Rectal smooth muscle tissue (tissue), 1 donor: ENCODE data around the gene ANGPT4.

Experiments used
- H3K27ac ChIP-seq: one replicate; pipeline ENCODE4 v1.7.0; 2013; ENCODE audit warnings: low read depth, low read length, inconsistent platforms
- H3K27me3 ChIP-seq: one replicate; pipeline ENCODE4 v1.7.0; 2013; ENCODE audit warnings: low read length; ENCODE audit not compliant: control insufficient read depth, insufficient read depth
- H3K36me3 ChIP-seq: one replicate; pipeline ENCODE4 v1.7.0; 2013; ENCODE audit warnings: low read length; ENCODE audit not compliant: control insufficient read depth, insufficient read depth
- H3K4me1 ChIP-seq: one replicate; pipeline ENCODE4 v1.7.0; 2013; ENCODE audit warnings: low read length; ENCODE audit not compliant: control insufficient read depth, insufficient read depth
- H3K4me3 ChIP-seq: one replicate; pipeline ENCODE4 v1.7.0; 2013; ENCODE audit warnings: low read length
- H3K9ac ChIP-seq: one replicate; pipeline ENCODE4 v1.7.0; 2013; ENCODE audit warnings: low read length

ANGPT4 gene, protein sequence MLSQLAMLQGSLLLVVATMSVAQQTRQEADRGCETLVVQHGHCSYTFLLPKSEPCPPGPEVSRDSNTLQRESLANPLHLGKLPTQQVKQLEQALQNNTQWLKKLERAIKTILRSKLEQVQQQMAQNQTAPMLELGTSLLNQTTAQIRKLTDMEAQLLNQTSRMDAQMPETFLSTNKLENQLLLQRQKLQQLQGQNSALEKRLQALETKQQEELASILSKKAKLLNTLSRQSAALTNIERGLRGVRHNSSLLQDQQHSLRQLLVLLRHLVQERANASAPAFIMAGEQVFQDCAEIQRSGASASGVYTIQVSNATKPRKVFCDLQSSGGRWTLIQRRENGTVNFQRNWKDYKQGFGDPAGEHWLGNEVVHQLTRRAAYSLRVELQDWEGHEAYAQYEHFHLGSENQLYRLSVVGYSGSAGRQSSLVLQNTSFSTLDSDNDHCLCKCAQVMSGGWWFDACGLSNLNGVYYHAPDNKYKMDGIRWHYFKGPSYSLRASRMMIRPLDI

DNA sequence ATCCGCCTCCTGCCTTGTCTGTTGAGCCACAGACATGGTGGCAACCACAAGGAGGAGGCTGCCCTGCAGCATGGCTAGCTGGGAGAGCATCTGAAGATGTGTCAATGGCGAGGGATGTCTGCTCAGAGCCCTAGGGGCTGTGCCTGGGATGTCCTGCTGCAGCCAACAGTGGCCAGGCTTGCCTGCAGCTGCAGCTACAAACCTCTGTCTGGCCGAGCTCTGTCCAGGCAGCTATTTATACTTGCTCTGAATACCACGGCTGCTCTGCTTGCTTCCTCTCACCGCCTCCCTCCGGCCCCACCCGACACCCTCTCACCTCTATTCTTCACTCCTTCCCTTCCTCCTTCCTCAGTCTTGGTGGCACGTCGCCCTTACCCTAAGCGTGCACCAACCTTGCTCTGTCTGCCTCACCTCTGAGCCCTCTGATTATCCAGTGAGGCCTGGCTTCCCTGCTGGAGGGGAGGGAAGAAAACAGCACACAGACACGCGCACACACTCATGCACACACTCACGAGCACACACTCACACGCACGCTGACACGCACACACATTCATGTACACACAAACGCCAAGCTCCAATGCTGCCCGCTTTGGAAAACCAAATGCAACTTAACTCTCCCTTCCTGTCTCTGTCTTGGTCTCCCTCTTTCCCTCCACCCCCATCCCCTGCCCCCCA, at the start of gene ANGPT4:
TSS of gene ANGPT4 (minus strand) at position 210 of the 675 bp plus-strand sequence. CDS start at position 90, 120 bp downstream.
- Histone ChIP-seq H3K27me3 (no peaks in the 10 kb centered on the region), H3K9ac (no peak within 1 kb of the TSS), H3K4me1 (no peaks in the 10 kb centered on the region), H3K27ac (no peak within 1 kb of the TSS), H3K36me3 (no peaks in the 10 kb centered on the region), H3K4me3 (no peak within 1 kb of the TSS)

DNA sequence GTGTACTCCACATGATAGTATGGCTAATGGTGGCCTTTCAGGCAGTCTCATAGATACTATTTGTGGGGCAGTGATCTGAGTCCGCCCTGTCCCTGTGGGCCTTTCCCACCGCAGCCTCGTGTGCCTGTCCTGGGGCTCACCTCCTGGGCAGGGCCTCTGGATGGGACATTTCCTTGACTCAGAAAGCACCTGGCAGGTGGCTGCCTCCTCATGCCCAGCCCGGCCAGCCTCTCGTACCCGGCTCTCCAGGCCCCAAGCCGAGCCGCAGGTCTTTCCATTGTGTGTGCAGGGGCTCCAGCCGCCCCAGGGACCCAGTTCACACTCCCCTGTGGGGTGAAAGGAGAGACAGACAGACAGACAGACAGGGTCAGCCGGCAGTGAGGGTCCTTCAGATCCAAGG, 47.7 kb upstream of the ANGPT4 start:
- H3K36me3 ChIP-seq, result no peaks in the 10 kb centered on the region
- no peak overlapping the region for H3K27ac ChIP-seq
- no peaks in the 10 kb centered on the region for H3K4me1 ChIP-seq
- peaks cover 11% of the 10 kb centered on the region for H3K27me3 ChIP-seq
- H3K9ac ChIP-seq, result no peak overlapping the region
- H3K4me3 ChIP-seq, result no peak overlapping the region

DNA sequence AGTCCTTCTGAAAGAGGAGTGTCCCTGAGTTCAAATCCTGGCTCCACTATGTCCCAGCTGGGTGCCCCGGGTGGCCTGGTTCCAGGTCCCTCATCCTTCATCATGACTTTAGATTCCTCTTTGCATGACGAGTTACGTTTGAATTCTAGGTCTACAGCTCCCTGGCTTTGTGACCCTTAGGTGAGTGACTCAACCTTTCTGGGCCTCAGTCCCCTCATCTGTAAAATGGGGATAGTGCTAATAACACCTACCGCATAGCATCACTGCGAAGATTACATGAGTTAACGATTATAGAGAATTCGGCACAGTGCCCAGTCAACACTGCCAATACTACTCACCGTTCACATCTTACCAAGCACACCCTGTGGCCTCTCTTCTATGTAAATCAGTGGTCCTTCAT, 46.5 kb upstream of the ANGPT4 start:
- Histone ChIP-seq H3K27me3 (peaks cover 11% of the 10 kb centered on the region), H3K4me3 (no peak overlapping the region), H3K27ac (no peak overlapping the region), H3K4me1 (no peaks in the 10 kb centered on the region), H3K9ac (no peak overlapping the region), H3K36me3 (no peaks in the 10 kb centered on the region)

DNA sequence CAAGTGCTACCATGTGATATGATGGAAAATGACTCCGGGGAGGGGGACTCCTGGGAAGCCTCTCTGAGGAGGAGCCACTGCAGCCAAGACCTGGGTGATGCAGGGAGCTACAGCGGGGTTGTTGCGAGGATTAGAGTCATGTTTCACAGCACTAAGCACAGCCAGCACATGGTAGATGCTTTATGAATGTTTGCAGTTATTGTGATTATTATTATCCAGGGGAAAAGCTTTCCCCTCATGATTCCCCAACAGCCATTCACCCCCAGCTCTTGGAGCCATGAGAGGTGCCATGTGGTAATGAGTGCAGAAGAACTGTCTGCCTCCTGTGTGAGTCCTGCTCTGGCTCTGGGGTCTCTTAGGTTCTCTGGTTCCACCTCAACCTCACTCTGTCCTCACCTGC, 46.1 kb upstream of the ANGPT4 start:
- no peak overlapping the region for H3K27ac ChIP-seq
- H3K36me3 ChIP-seq, result no peaks in the 10 kb centered on the region
- H3K4me3 ChIP-seq, result no peak overlapping the region
- H3K4me1 ChIP-seq, result no peaks in the 10 kb centered on the region
- H3K9ac ChIP-seq, result no peak overlapping the region
- peaks cover 11% of the 10 kb centered on the region for H3K27me3 ChIP-seq

DNA sequence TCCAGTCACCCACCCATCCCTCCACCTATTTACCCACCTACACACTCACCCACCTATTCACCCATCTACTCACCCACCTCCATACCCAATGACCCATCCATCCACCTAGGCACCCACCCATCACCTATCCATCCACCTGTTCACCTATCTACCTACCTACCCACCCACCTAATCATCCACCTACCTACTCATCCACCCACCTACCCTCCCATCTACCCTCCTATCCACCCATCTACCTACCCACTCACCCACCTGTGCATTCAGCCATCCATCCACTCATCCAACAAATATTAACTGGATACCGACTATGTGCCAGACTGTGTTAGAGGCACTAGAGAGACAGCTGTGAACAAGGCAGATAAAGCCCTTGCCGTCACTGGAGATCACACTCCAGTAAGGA, 45.6 kb upstream of the ANGPT4 start:
- Histone ChIP-seq H3K4me3 (no peak overlapping the region), H3K27me3 (peaks cover 11% of the 10 kb centered on the region), H3K9ac (no peak overlapping the region), H3K36me3 (no peaks in the 10 kb centered on the region), H3K27ac (no peak overlapping the region), H3K4me1 (no peaks in the 10 kb centered on the region)

DNA sequence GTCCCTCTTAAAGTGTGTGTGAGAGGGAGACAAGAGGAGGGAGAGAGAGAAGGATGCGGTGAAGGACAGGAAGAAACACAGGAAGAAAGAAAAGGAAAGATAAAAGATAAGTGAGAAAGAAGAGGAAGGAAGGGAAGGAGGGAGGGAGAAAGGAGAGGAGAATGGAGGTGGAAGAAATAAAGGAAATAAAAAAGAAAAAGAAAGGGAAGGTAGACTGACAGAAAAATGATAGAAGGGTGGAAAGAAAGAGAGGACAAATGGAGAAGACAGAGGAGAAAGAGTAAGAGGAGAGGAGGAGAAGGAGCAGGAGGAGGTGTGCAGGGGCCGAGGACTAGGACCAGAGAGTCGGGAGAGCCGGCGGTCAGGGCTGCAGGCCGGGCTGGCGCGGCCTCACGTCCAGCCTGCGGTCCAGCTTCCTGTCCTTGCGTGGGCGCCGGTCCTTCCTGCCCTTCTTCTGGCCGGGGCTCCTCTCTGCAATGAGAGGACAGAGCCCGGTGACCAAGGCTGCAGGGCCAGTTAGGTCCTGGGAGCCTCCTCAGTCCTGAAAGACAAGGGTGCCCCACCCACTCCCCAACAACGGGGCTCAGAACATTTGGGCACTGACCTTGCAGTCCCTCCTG, 44.0 kb upstream of the ANGPT4 start:
- Histone ChIP-seq H3K9ac (no peak overlapping the region), H3K4me1 (no peaks in the 10 kb centered on the region), H3K4me3 (no peak overlapping the region), H3K27ac (no peak overlapping the region), H3K36me3 (no peaks in the 10 kb centered on the region), H3K27me3 (peaks cover 14% of the 10 kb centered on the region)

DNA sequence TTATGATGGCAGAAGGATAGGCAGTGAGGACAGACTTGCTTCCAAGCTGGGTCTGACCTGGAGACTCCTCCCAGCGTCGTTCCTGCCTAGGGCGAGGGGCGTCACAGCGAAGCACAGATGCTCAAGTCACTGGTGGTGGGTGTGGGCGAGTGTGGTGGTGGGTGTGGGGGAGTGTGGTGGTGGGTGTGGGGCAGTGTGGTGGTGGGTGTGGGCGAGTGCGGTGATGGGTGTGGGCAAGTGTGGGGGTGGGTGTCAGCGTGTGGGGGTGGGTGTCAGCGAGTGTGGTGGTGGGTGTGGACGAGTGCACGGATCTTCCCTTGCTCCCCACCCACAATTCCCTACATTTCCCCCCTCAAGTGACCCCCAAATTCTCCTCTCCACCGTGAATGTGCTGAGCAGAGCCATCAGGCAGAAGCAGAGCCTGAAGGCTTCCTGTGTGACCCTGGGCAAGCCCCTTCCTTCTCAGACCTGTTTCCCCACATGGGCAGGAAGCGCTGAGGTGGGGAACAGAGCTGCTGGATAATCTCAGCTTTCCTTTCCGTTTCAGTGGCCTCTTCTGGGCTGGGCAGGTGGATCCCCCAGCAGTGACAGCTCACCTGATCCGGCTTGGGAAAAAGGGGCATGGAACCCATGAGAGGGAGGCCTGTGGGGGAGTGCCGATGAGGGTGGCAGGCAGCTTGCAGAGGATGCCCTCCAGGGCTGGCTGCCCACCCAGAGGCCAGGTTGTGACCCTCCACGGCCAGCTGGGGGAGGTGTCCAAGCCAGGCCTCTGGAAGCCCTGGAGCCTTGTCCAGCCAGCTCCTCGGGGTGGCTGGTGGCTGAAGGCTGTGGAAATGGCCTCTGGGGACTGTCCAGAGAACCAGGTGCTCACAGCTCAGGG, 43.0 kb upstream of the ANGPT4 start:
- Histone ChIP-seq H3K4me1 (no peaks in the 10 kb centered on the region), H3K27me3 (peaks cover 14% of the 10 kb centered on the region), H3K9ac (no peak overlapping the region), H3K36me3 (no peaks in the 10 kb centered on the region), H3K27ac (no peak overlapping the region), H3K4me3 (no peak overlapping the region)

DNA sequence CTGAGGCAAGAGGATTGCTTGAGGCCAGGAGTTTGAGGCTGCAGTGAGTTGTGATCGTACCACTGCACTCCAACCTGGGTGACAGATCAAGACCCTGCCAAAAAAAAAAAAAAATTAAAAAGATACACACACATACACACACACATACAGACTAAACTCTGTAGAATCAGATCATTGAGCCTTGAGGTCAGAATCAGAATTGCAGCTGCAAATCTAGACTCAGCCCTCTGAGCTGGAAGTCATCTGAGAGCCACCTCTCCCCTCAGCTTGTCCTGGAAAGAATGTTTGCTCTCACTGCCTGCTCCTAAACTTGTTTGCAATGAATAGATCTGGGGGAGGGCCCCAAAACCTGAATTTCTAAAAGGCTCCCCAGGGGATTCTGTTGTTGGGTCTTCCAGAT, 41.4 kb upstream of the ANGPT4 start:
- no peak overlapping the region for H3K9ac ChIP-seq
- H3K36me3 ChIP-seq, result no peaks in the 10 kb centered on the region
- H3K4me3 ChIP-seq, result no peak overlapping the region
- no peaks in the 10 kb centered on the region for H3K4me1 ChIP-seq
- H3K27ac ChIP-seq, result no peak overlapping the region
- H3K27me3 ChIP-seq, result peaks cover 13% of the 10 kb centered on the region

DNA sequence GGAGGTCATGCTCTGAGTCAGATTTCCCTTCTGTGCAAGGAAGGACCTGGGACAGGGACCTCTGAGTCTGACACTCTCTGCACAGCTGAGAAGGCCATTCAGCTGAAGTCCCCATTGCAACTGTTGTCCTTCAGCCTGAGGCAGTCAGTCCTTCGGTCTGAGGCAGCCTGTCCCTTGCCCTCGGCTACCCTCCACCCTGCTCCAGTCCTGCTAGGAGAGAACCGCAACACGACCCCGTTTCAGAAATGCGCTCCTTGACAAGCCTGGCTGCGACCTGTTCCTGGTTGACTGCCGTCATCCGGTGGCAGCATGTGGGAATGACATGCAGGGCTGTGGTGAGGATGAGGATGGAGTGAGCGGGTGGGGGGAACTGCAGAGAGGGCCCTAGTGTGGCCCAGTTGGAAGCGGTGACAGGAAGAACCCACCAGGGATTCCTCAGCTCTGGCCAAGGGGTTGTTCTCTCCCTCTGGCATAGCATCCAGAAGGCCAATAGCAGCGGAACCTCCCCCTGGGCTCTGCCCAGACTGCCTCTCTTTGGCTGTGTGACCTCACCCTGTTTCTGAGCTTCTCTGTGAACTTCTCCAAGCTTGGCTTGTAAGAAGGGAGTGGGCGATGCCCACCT, 40.3 kb upstream of the ANGPT4 start:
- no peak overlapping the region for H3K9ac ChIP-seq
- no peak overlapping the region for H3K27ac ChIP-seq
- H3K4me1 ChIP-seq, result no peaks in the 10 kb centered on the region
- H3K27me3 ChIP-seq, result peaks cover 10% of the 10 kb centered on the region
- H3K4me3 ChIP-seq, result no peak overlapping the region
- no peaks in the 10 kb centered on the region for H3K36me3 ChIP-seq

DNA sequence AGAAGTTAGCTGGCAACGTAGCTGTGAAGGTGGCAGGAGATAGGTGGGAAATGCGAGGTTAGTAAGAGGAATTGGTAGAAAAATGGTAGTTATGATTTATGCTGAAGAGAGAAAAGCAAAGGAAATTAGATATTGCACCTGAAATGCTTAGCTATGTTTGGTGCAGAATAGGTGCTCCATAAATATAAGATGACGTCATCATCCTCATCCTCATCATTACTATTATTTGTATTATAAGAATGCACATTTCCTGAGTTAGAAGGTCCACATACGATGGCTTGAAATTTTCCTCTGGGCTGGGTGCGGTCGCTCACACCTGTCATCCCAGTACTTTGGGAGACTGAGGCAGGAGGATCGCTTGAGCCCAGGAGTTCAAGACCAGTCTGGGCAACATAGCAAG, 39.5 kb upstream of the ANGPT4 start:
- Histone ChIP-seq H3K36me3 (no peaks in the 10 kb centered on the region), H3K4me1 (no peaks in the 10 kb centered on the region), H3K9ac (no peak overlapping the region), H3K27ac (no peak overlapping the region), H3K27me3 (peaks cover 10% of the 10 kb centered on the region), H3K4me3 (no peak overlapping the region)

DNA sequence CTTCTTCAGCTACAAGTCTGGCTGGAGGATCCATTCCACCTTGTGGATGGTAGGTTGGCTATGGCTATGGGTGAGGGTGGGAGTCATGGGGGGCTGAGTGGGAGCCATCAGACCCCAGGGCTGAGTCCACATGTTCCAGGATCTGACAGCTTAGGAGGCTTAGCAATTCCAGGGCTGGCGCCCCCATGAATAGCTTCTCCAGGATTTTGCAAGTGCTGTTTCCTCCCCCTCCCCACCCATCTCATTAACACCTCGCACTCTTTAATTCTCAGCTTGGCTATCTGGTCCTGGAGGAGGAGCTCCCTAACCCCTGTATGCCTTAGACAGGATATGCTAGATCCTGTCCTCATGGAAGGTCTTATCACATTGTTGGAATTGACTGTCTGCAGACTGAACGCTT, 39.0 kb upstream of the ANGPT4 start:
- peaks cover 10% of the 10 kb centered on the region for H3K27me3 ChIP-seq
- H3K27ac ChIP-seq, result no peak overlapping the region
- no peak overlapping the region for H3K9ac ChIP-seq

More for the DNA sequence above, 39.0 kb upstream of the ANGPT4 start:
- Histone ChIP-seq H3K4me1 (no peaks in the 10 kb centered on the region), H3K36me3 (no peaks in the 10 kb centered on the region), H3K4me3 (no peak overlapping the region)
